Adrenal gland (tissue), 12 donors: ENCODE data around the gene ALOX15B. TPM values are rescaled to one million over a fixed set of nuclear protein-coding genes. Genes with fewer than 3 reads are reported as not detected.

Experiments
- DNase-seq, 7 donors: peaks; one replicate each; pipeline ENCODE4 v3.0.0-alpha.2; 2019 to 2020
- H3K27ac ChIP-seq, 5 donors: fragments of 200-600 bp; sonication (generic) in 4 of 5; 1 replicate in 3 of 5; 2 replicates in 2 of 5; pipeline versions ENCODE4 v1.5.1 to v1.8.0; 2016 to 2020; ENCODE audit warnings: mild to moderate bottlenecking in 1 of 5
- H3K27me3 ChIP-seq: fragments of 200-600 bp; 2 replicates; pipeline ENCODE4 v1.8.0; 2021
- H3K36me3 ChIP-seq, 2 donors: fragments of 200-600 bp; replicated peaks in 1 of 2; 1 replicate in 1 of 2; 2 replicates in 1 of 2; pipeline versions ENCODE4 v1.5.1 to v1.8.0; 2018 to 2022
- H3K4me1 ChIP-seq, 2 donors: fragments of 200-600 bp; replicated peaks in 1 of 2; 1 replicate in 1 of 2; 2 replicates in 1 of 2; pipeline versions ENCODE4 v1.5.1 to v1.8.0; 2018 to 2021
- H3K4me3 ChIP-seq, 4 donors: fragments of 200-600 bp; sonication (generic) in 3 of 4; one replicate each; pipeline ENCODE4 v1.5.1; 2016 to 2018
- H3K9me3 ChIP-seq, 3 donors: fragments of 200-600 bp; sonication (generic) in 1 of 3; replicated peaks in 1 of 3; 1 replicate in 2 of 3; 2 replicates in 1 of 3; pipeline versions ENCODE4 v1.5.1 to v1.8.0; 2016 to 2021
- POLR2A ChIP-seq, 2 donors: fragments of 450-650 bp; IDR thresholded peaks; one replicate each; pipeline ENCODE4 v1.6.1; 2017; ENCODE audit warnings: antibody characterized with exemption in 2 of 2, mild to moderate bottlenecking in 2 of 2, moderate library complexity in 1 of 2
- WGBS, 4 donors: extraction: QIAGEN DNeasy Blood & Tissue Kit in 2 of 4; methylation state at CpG; one replicate each; pipeline versions ENCODE4 v1.1.5 to v1.1.7; 2013 to 2017; 5-methylcytosine and 5-hydroxymethylcytosine counted together
- intact Hi-C, 2 donors: fragments of 100-400 bp; cut with DNase I; formaldehyde crosslinking; loops; one replicate each; pipeline versions ENCODE4 v1.14.1 to v1.15.0; 2022 to 2023
- microRNA-seq, 3 donors: library from miRNA; unstranded; fragments of <30 nt; microRNA quantifications; one replicate each; pipeline ENCODE4, GENCODE V29; 2017 to 2020
- polyA plus RNA-seq, 3 donors: library from polyadenylated mRNA; stranded (reverse); fragments of 200-250 nt in 2 of 3; fragments of 350-450 nt in 1 of 3; fragmentation: Illumina TruSeq in 1 of 3; extraction: RNeasy Lipid Tissue Mini Kit (QIAGEN cat#74804) in 1 of 3; gene quantifications; one replicate each; pipeline ENCODE4 v1.2.3, GENCODE V29; 2013 to 2014
- small RNA-seq, 2 donors: library from RNA; depleted of rRNA; stranded (forward); fragments of <200 nt; gene quantifications; one replicate each; pipeline ENCODE3, GENCODE V24; 2016
- total RNA-seq, 9 donors: library from RNA; depleted of rRNA in 4 of 9; stranded (reverse); fragments of >200 nt in 4 of 9; fragments of 120-200 nt in 1 of 9; fragmentation: NEBNext Ultra II Directional in 1 of 9; extraction: Animal tissue kit (Norgen Biotek cat#: 25700) in 1 of 9; gene quantifications; one replicate each; pipeline versions ENCODE4 v1.1.0 to v1.2.4, GENCODE V29; 2013 to 2023
- TF ChIP-seq, protein P1 (sequence below), 6 experiments: fragments of 450-650 bp in 4 of 6; fragments of 200-600 bp in 2 of 6; sonication (generic) in 1 of 6; IDR thresholded peaks; 1 replicate in 5 of 6; 2 replicates in 1 of 6; pipeline versions ENCODE4 v1.5.1 to v1.8.0; 2016 to 2021; ENCODE audit warnings: antibody characterized with exemption in 6 of 6, mild to moderate bottlenecking in 2 of 6, moderate library complexity in 1 of 6
- donor health status: healthy with polysubstance abuse.
- donor health status: Bipolar disorder and iron deficiency.
- donor health status: DM: yes; HTN: yes; CAD: no.
- donor health status: DM: no; HTN: no; CAD: no.
- donor health status: DM: no; HTN: no; CAD: no.
- donor health status: DM: yes; HTN: yes; CAD: no.

ALOX15B gene
- total and polyA plus RNA-seq, 12 donors: 1.1 to 9.8 (median 3.9) TPM; not detected in 1

GRCh38 chr17:8095361-8095760 lies 56.5 kb downstream of the ALOX15B start:
- H3K9me3 ChIP-seq: no peaks in the 10 kb centered on the region
- no peaks in the 10 kb centered on the region for H3K36me3 ChIP-seq
- H3K27me3 ChIP-seq: peaks cover 2% of the 10 kb centered on the region
- no peak for TF ChIP-seq POLR2A (IDR thresholded peaks at IDR 0.05)
- TF ChIP-seq, protein P1, sequence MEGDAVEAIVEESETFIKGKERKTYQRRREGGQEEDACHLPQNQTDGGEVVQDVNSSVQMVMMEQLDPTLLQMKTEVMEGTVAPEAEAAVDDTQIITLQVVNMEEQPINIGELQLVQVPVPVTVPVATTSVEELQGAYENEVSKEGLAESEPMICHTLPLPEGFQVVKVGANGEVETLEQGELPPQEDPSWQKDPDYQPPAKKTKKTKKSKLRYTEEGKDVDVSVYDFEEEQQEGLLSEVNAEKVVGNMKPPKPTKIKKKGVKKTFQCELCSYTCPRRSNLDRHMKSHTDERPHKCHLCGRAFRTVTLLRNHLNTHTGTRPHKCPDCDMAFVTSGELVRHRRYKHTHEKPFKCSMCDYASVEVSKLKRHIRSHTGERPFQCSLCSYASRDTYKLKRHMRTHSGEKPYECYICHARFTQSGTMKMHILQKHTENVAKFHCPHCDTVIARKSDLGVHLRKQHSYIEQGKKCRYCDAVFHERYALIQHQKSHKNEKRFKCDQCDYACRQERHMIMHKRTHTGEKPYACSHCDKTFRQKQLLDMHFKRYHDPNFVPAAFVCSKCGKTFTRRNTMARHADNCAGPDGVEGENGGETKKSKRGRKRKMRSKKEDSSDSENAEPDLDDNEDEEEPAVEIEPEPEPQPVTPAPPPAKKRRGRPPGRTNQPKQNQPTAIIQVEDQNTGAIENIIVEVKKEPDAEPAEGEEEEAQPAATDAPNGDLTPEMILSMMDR (IDR thresholded peaks at IDR 0.05): no peak
- WGBS, 4 donors: 72 to 84% (median 79%) methylated on average over 5 to 6 of the region's 6 CpGs
- DNase-seq: no peak
- H3K27ac ChIP-seq: no peak overlapping the region
- intact Hi-C loops: loop anchor here in 1 of 2 donors (10.0 kb wide), 1 partner anchor 219 kb away; the partner anchor contains the start of gene ARHGEF15
- H3K4me3 ChIP-seq: no peak overlapping the region
- H3K4me1 ChIP-seq: no peaks in the 10 kb centered on the region

- DNase-seq: no peak
- Histone ChIP-seq H3K4me1 (no peaks in the 10 kb centered on the region), H3K27ac (no peak overlapping the region), H3K4me3 (no peak overlapping the region), H3K9me3 (no peaks in the 10 kb centered on the region), H3K27me3 (peaks cover 2% of the 10 kb centered on the region), H3K36me3 (no peaks in the 10 kb centered on the region)
- intact Hi-C loops: loop anchor here in 1 of 2 donors (10.0 kb wide), 1 partner anchor 218 kb away; the partner anchor contains the start of gene ARHGEF15
- no peak for TF ChIP-seq POLR2A (IDR thresholded peaks at IDR 0.05)
- TF ChIP-seq, protein P1 (IDR thresholded peaks at IDR 0.05): no peak
- WGBS, 4 donors: 67 to 93% (median 79%) methylated on average over 2 to 8 of the region's 8 CpGs
These were observed 57.7 kb downstream of the ALOX15B start for GRCh38 chr17:8096541-8096940.

Small RNA genes within 50 kb of the gene (microRNA-seq; reads per million reads assigned to microRNA genes)
- gene MIR4314: 0 reads per million in 3 donors

Small RNA genes within 50 kb of the gene (small RNA-seq; reads per million reads assigned to genes)
- gene MIR4314: 0 reads per million in 2 donors

Other genes starting within 250 kb of the ALOX15B start
- 10 to 100 TPM in 5 of 9 donors, 1 to 10 TPM in 4; 3.1 to 31.2 (median 11.8) TPM for gene KDM6B, start 204.8 kb upstream of the ALOX15B start, total RNA-seq
- gene KDM6B, start 204.8 kb upstream of the ALOX15B start, polyA plus RNA-seq: 10 to 100 TPM in 2 of 3 donors, 1 to 10 TPM in 1; 2.2 to 35.9 (median 10.6) TPM
- gene TMEM88, start 184.0 kb upstream of the ALOX15B start, total RNA-seq: 10 to 100 TPM; 14.9 to 52.8 (median 24.0) TPM
- 100 to 1,000 TPM in 1 of 3 donors, 10 to 100 TPM in 1, 1 to 10 TPM in 1; 7.9 to 107 (median 70.9) TPM for gene TMEM88, start 184.0 kb upstream of the ALOX15B start, polyA plus RNA-seq
- gene NAA38, start 181.5 kb upstream of the ALOX15B start, total RNA-seq: 100 to 1,000 TPM in 8 of 9 donors, 10 to 100 TPM in 1; 96.2 to 281 (median 124) TPM
- 100 to 1,000 TPM in 2 of 3 donors, 10 to 100 TPM in 1; 34.5 to 424 (median 329) TPM for gene NAA38, start 181.5 kb upstream of the ALOX15B start, polyA plus RNA-seq
- 10 to 100 TPM in 8 of 9 donors, 1 to 10 TPM in 1; 9.1 to 24.4 (median 17.6) TPM for gene CYB5D1, start 181.1 kb upstream of the ALOX15B start, total RNA-seq
- 10 to 100 TPM in 2 of 3 donors, 1 to 10 TPM in 1; 6.5 to 36.8 (median 10.2) TPM for gene CYB5D1, start 181.1 kb upstream of the ALOX15B start, polyA plus RNA-seq
- gene CHD3, start 150.3 kb upstream of the ALOX15B start, total RNA-seq: 100 to 1,000 TPM in 2 of 9 donors, 10 to 100 TPM in 7; 53.1 to 123 (median 90.9) TPM
- gene CHD3, start 150.3 kb upstream of the ALOX15B start, polyA plus RNA-seq: 100 to 1,000 TPM in 2 of 3 donors, 10 to 100 TPM in 1; 43.8 to 326 (median 104) TPM
- 10 to 100 TPM in 1 of 9 donors, 1 to 10 TPM in 8; 1.1 to 17.3 (median 2.9) TPM for gene RNF227, start 122.8 kb upstream of the ALOX15B start, total RNA-seq
- gene RNF227, start 122.8 kb upstream of the ALOX15B start, polyA plus RNA-seq: 1 to 10 TPM; 1.7 to 5.2 (median 3.3) TPM
- 1 to 10 TPM in 2 of 9 donors, under 1 TPM in 5, not detected in 2; 0.12 to 1.9 (median 0.41) TPM for gene KCNAB3, start 109.2 kb upstream of the ALOX15B start, total RNA-seq
- 1 to 10 TPM in 2 of 3 donors, under 1 TPM in 1; 0.27 to 4.2 (median 3.4) TPM for gene KCNAB3, start 109.2 kb upstream of the ALOX15B start, polyA plus RNA-seq
- gene TRAPPC1, start 107.1 kb upstream of the ALOX15B start, total RNA-seq: 100 to 1,000 TPM in 4 of 9 donors, 10 to 100 TPM in 5; 32.2 to 161 (median 86.0) TPM
- 100 to 1,000 TPM; 131 to 220 (median 166) TPM for gene TRAPPC1, start 107.1 kb upstream of the ALOX15B start, polyA plus RNA-seq
- 10 to 100 TPM; 11.8 to 27.1 (median 18.4) TPM for gene CNTROB, start 106.9 kb upstream of the ALOX15B start, total RNA-seq
- 10 to 100 TPM; 14.8 to 85.2 (median 48.1) TPM for gene CNTROB, start 106.9 kb upstream of the ALOX15B start, polyA plus RNA-seq
- not detected for gene GUCY2D, start 36.4 kb upstream of the ALOX15B start, total RNA-seq
- not detected for gene GUCY2D, start 36.4 kb upstream of the ALOX15B start, polyA plus RNA-seq
- not detected for gene ALOX12B, start 48.7 kb downstream of the ALOX15B start, total RNA-seq
- not detected for gene ALOX12B, start 48.7 kb downstream of the ALOX15B start, polyA plus RNA-seq
- not detected for gene ALOXE3, start 79.5 kb downstream of the ALOX15B start, total RNA-seq
- gene ALOXE3, start 79.5 kb downstream of the ALOX15B start, polyA plus RNA-seq: not detected
- under 1 TPM in 3 of 9 donors, not detected in 6; 0.06 to 0.34 (median 0.29) TPM for gene HES7, start 85.0 kb downstream of the ALOX15B start, total RNA-seq
- 1 to 10 TPM in 1 of 3 donors, under 1 TPM in 1, not detected in 1; 0.32 to 1.0 TPM for gene HES7, start 85.0 kb downstream of the ALOX15B start, polyA plus RNA-seq
- gene PER1, start 113.3 kb downstream of the ALOX15B start, total RNA-seq: 100 to 1,000 TPM in 5 of 9 donors, 10 to 100 TPM in 3, 1 to 10 TPM in 1; 9.9 to 295 (median 108) TPM
- gene PER1, start 113.3 kb downstream of the ALOX15B start, polyA plus RNA-seq: 100 to 1,000 TPM in 2 of 3 donors, 10 to 100 TPM in 1; 12.4 to 360 (median 161) TPM
- gene VAMP2, start 123.9 kb downstream of the ALOX15B start, total RNA-seq: 100 to 1,000 TPM in 2 of 9 donors, 10 to 100 TPM in 7; 18.8 to 139 (median 39.1) TPM
- gene VAMP2, start 123.9 kb downstream of the ALOX15B start, polyA plus RNA-seq: 100 to 1,000 TPM in 1 of 3 donors, 10 to 100 TPM in 2; 65.8 to 206 (median 81.2) TPM
- gene TMEM107, start 137.3 kb downstream of the ALOX15B start, total RNA-seq: 10 to 100 TPM in 8 of 9 donors, 1 to 10 TPM in 1; 6.2 to 33.6 (median 20.8) TPM
- gene TMEM107, start 137.3 kb downstream of the ALOX15B start, polyA plus RNA-seq: 10 to 100 TPM in 2 of 3 donors, 1 to 10 TPM in 1; 8.3 to 14.0 (median 11.9) TPM
- gene BORCS6, start 151.1 kb downstream of the ALOX15B start, total RNA-seq: 10 to 100 TPM; 10.5 to 29.7 (median 14.7) TPM
- 1 to 10 TPM; 3.3 to 5.3 (median 5.0) TPM for gene BORCS6, start 151.1 kb downstream of the ALOX15B start, polyA plus RNA-seq
- 10 to 100 TPM in 1 of 9 donors, 1 to 10 TPM in 8; 1.6 to 14.3 (median 2.2) TPM for gene AURKB, start 171.5 kb downstream of the ALOX15B start, total RNA-seq
- 1 to 10 TPM; 2.0 to 2.2 (median 2.2) TPM for gene AURKB, start 171.5 kb downstream of the ALOX15B start, polyA plus RNA-seq
- gene CTC1, start 209.0 kb downstream of the ALOX15B start, total RNA-seq: 10 to 100 TPM in 8 of 9 donors, 1 to 10 TPM in 1; 4.1 to 46.2 (median 21.9) TPM
- gene CTC1, start 209.0 kb downstream of the ALOX15B start, polyA plus RNA-seq: 10 to 100 TPM; 17.6 to 48.6 (median 18.7) TPM
- gene PFAS, start 210.2 kb downstream of the ALOX15B start, total RNA-seq: 10 to 100 TPM in 8 of 9 donors, 1 to 10 TPM in 1; 9.7 to 53.6 (median 23.8) TPM
- 10 to 100 TPM; 15.6 to 28.6 (median 18.0) TPM for gene PFAS, start 210.2 kb downstream of the ALOX15B start, polyA plus RNA-seq
- 10 to 100 TPM; 18.8 to 30.2 (median 25.1) TPM for gene RANGRF, start 249.6 kb downstream of the ALOX15B start, total RNA-seq
- gene RANGRF, start 249.6 kb downstream of the ALOX15B start, polyA plus RNA-seq: 10 to 100 TPM; 24.5 to 46.9 (median 41.4) TPM